ENCODE data around the gene BTBD9.
"Not testable (repeated sequence)": the region's sequence is repeated elsewhere in the genome, so short reads cannot be mapped to it uniquely, and the experiment has no call there.

BTBD9 gene

GRCh38 chr6:38648629-38649028, 8.9 kb upstream of the BTBD9 start:
- DNase-seq: no peak

GRCh38 chr6:38646166-38646878, 6.6 kb upstream of the BTBD9 start:
- no peak for DNase-seq

GRCh38 chr6:38644951-38645350, 5.2 kb upstream of the BTBD9 start:
- no peak for DNase-seq

GRCh38 chr6:38640216-38640909, 634 bp upstream of the BTBD9 start:
- no peak for DNase-seq

GRCh38 chr6:38638941-38639497, 710 bp downstream of the BTBD9 start:
- peak; percentile 26 for DNase-seq

GRCh38 chr6:38637756-38638155, 2.0 kb downstream of the BTBD9 start:
- DNase-seq: no peak

GRCh38 chr6:38636027-38636426, 3.7 kb downstream of the BTBD9 start:
- DNase-seq: no peak

GRCh38 chr6:38634518-38634917, 5.2 kb downstream of the BTBD9 start:
- no peak for DNase-seq

GRCh38 chr6:38632490-38632889, 7.2 kb downstream of the BTBD9 start:
- no peak for DNase-seq

- no peak for DNase-seq
Observed at GRCh38 chr6:38631186-38631783, 8.4 kb downstream of the BTBD9 start.

GRCh38 chr6:38625217-38625616, 14.5 kb downstream of the BTBD9 start:
- DNase-seq: no peak

GRCh38 chr6:38619342-38619741, 20.4 kb downstream of the BTBD9 start:
- DNase-seq: not testable (repeated sequence)

GRCh38 chr6:38618301-38618700, 21.4 kb downstream of the BTBD9 start:
- DNase-seq: not testable (repeated sequence)

GRCh38 chr6:38617856-38618255, 21.9 kb downstream of the BTBD9 start:
- DNase-seq: no peak

GRCh38 chr6:38612143-38612965, 27.4 kb downstream of the BTBD9 start:
- DNase-seq: no peak

- no peak for DNase-seq
Observed at GRCh38 chr6:38610050-38610625, 29.6 kb downstream of the BTBD9 start.

- peak; percentile 26 for DNase-seq
Observed at GRCh38 chr6:38604700-38605099, 35.0 kb downstream of the BTBD9 start.

GRCh38 chr6:38603966-38604365, 35.8 kb downstream of the BTBD9 start:
- no peak for DNase-seq

GRCh38 chr6:38603496-38603895, 36.2 kb downstream of the BTBD9 start:
- DNase-seq: no peak

- no peak for DNase-seq
Observed at GRCh38 chr6:38599966-38600550, 39.7 kb downstream of the BTBD9 start.

GRCh38 chr6:38599261-38599660, 40.5 kb downstream of the BTBD9 start:
- DNase-seq: no peak

- DNase-seq: no peak
Observed at GRCh38 chr6:38593998-38594665, 45.6 kb downstream of the BTBD9 start.

Data from NCI-H510A (cell line).